Measurements from ENCODE around the gene RBM33.

DNA sequence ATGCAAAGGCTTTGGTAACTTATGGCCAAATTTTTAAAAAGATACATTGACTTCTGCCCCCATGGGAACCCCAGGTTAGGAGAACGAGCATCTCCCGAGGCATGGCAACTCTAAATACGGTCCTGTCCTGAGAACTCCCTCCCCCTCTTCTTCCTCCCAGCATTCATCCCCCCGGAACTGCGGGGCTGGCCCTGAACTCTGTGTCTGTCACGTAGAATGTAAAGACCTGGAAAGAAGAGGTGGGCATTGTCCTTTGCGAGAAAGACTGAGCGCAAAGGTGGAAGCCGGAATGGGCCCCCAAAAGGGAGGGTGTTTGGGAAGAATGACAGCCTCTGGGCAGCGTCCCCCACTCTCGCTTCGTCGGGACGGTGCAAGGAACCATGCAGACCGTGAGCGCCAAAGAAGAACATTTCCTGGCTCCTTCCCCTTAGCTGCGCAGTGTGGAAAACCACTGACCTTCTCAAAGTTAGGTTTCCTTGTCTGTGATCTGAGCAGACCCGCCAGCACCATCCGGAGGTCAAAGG is 146.8 kb downstream of the RBM33 start:
- TF ChIP-seq, protein P1, sequence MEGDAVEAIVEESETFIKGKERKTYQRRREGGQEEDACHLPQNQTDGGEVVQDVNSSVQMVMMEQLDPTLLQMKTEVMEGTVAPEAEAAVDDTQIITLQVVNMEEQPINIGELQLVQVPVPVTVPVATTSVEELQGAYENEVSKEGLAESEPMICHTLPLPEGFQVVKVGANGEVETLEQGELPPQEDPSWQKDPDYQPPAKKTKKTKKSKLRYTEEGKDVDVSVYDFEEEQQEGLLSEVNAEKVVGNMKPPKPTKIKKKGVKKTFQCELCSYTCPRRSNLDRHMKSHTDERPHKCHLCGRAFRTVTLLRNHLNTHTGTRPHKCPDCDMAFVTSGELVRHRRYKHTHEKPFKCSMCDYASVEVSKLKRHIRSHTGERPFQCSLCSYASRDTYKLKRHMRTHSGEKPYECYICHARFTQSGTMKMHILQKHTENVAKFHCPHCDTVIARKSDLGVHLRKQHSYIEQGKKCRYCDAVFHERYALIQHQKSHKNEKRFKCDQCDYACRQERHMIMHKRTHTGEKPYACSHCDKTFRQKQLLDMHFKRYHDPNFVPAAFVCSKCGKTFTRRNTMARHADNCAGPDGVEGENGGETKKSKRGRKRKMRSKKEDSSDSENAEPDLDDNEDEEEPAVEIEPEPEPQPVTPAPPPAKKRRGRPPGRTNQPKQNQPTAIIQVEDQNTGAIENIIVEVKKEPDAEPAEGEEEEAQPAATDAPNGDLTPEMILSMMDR (IDR thresholded peaks at IDR 0.05): no peak
- no peak for TF ChIP-seq EP300 (IDR thresholded peaks at IDR 0.05; ENCODE audit: low read depth)
- TF ChIP-seq POLR2A (IDR thresholded peaks at IDR 0.05): no peak
- TF ChIP-seq POLR2AphosphoS5 (IDR thresholded peaks at IDR 0.05): no peak
